OCI-LY3 (cell line): ENCODE measurements around the gene APLF.

ENCODE experiments used
- EZH2phosphoT487 ChIP-seq: fragments of 200-600 bp; shearing (Covaris generic); IDR thresholded peaks from 2 replicates; pipeline ENCODE4 v1.6.1; 2018; ENCODE audit warnings: antibody characterized with exemption, mixed run types, low read depth
- TF ChIP-seq, protein P1 (sequence below): fragments of 200-600, 300-600 bp; sonication (generic); IDR thresholded peaks from 2 replicates; pipeline ENCODE4 v1.5.1; 2014; ENCODE audit warnings: antibody characterized with exemption, low read length, low read depth

DNA sequence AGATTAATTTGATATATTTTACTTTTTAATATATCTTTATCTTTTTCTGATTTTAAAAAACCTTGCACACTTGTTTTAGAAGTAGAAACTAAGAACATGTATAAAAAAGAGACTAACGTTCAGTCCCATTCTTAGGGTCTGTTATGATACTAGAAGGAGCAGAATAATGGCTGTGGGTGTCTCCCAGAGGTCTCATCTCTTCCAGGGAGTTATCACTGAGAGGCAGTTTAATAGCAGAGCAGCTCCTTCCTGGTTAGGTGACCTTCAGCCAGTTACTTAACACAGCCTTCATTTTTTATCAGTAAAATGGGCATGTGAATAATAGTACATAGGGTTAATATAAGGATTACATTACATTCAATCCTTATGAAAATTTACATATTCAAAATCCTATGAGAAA lies 40.9 kb upstream of the APLF start:
- TF ChIP-seq, protein P1, sequence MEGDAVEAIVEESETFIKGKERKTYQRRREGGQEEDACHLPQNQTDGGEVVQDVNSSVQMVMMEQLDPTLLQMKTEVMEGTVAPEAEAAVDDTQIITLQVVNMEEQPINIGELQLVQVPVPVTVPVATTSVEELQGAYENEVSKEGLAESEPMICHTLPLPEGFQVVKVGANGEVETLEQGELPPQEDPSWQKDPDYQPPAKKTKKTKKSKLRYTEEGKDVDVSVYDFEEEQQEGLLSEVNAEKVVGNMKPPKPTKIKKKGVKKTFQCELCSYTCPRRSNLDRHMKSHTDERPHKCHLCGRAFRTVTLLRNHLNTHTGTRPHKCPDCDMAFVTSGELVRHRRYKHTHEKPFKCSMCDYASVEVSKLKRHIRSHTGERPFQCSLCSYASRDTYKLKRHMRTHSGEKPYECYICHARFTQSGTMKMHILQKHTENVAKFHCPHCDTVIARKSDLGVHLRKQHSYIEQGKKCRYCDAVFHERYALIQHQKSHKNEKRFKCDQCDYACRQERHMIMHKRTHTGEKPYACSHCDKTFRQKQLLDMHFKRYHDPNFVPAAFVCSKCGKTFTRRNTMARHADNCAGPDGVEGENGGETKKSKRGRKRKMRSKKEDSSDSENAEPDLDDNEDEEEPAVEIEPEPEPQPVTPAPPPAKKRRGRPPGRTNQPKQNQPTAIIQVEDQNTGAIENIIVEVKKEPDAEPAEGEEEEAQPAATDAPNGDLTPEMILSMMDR, result no peak
- no peak for TF ChIP-seq EZH2phosphoT487
